NT2/D1 (cell line): ENCODE data around the gene LMX1B.

ENCODE experiments used
- DNase-seq: peaks from one replicate; pipeline ENCODE4 v3.0.0-alpha.2; 2011; ENCODE audit warnings: low read depth, low spot score
- H3K27me3 ChIP-seq: 2 replicates; pipeline ENCODE4 v1.6.0; 2011; ENCODE audit warnings: mild to moderate bottlenecking; ENCODE audit not compliant: insufficient read length, insufficient read depth
- H3K36me3 ChIP-seq: 2 replicates; pipeline ENCODE4 v1.6.1; 2011; ENCODE audit warnings: mild to moderate bottlenecking, low read length, mixed read lengths; ENCODE audit not compliant: insufficient read depth, insufficient read length
- H3K4me1 ChIP-seq: 2 replicates; pipeline ENCODE4 v1.5.1; 2011; ENCODE audit not compliant: insufficient read depth, insufficient read length
- H3K4me3 ChIP-seq: 2 replicates; pipeline ENCODE4 v1.5.1; 2011; ENCODE audit warnings: low read depth; ENCODE audit not compliant: insufficient read length
- H3K9ac ChIP-seq: 2 replicates; pipeline ENCODE4 v1.6.0; 2011; ENCODE audit warnings: low read depth; ENCODE audit not compliant: insufficient read length
- H3K9me3 ChIP-seq: 2 replicates; pipeline ENCODE4 v1.5.1; 2011; ENCODE audit warnings: mild to moderate bottlenecking, low read length; ENCODE audit not compliant: insufficient read depth
- SUZ12 ChIP-seq: IDR thresholded peaks from 2 replicates; pipeline ENCODE4 v1.6.1; 2011; ENCODE audit not compliant: insufficient read length, insufficient read depth; ENCODE audit errors: extremely low read depth
- YY1 ChIP-seq: IDR thresholded peaks from 2 replicates; pipeline ENCODE4 v1.6.1; 2011; ENCODE audit not compliant: insufficient read length, insufficient read depth
- ZNF274 ChIP-seq: IDR thresholded peaks from 2 replicates; pipeline ENCODE4 v1.6.1; 2011; ENCODE audit warnings: mild to moderate bottlenecking, low read depth, low read length

Gene LMX1B

GRCh38 chr9:126692041-126692758, 78.5 kb downstream of the LMX1B start:
- DNase-seq: no peak
- Histone ChIP-seq H3K9me3 (no peaks in the 10 kb centered on the region), H3K36me3 (no peaks in the 10 kb centered on the region), H3K9ac (no peak overlapping the region), H3K27me3 (peaks cover 88% of the 10 kb centered on the region), H3K4me1 (peaks cover 3% of the 10 kb centered on the region), H3K4me3 (no peak overlapping the region)
- no peak for TF ChIP-seq SUZ12
- TF ChIP-seq YY1: no peak

GRCh38 chr9:126692759-126693427, 79.2 kb downstream of the LMX1B start:
- Histone ChIP-seq H3K9me3 (no peaks in the 10 kb centered on the region), H3K4me3 (no peak overlapping the region), H3K4me1 (peaks cover 3% of the 10 kb centered on the region), H3K36me3 (no peaks in the 10 kb centered on the region), H3K9ac (no peak overlapping the region), H3K27me3 (peaks cover 84% of the 10 kb centered on the region)
- DNase-seq: no peak
- TF ChIP-seq ZNF274 (no peak), SUZ12 (no peak)

GRCh38 chr9:126693428-126693944, 79.8 kb downstream of the LMX1B start:
- Histone ChIP-seq H3K9me3 (no peaks in the 10 kb centered on the region), H3K4me3 (no peak overlapping the region), H3K36me3 (no peaks in the 10 kb centered on the region), H3K4me1 (peaks cover 3% of the 10 kb centered on the region), H3K9ac (no peak overlapping the region), H3K27me3 (peaks cover 83% of the 10 kb centered on the region)
- DNase-seq: no peak
- no peak for TF ChIP-seq YY1
- TF ChIP-seq SUZ12: no peak
- TF ChIP-seq ZNF274: no peak

GRCh38 chr9:126694206-126695081, 80.7 kb downstream of the LMX1B start:
- H3K9me3 ChIP-seq: no peaks in the 10 kb centered on the region
- H3K4me3 ChIP-seq: no peak overlapping the region
- no peaks in the 10 kb centered on the region for H3K36me3 ChIP-seq
- no peak for TF ChIP-seq SUZ12
- no peak for TF ChIP-seq YY1
- no peak for TF ChIP-seq ZNF274
- peak overlapping the region; percentile 57 for H3K9ac ChIP-seq
- DNase-seq: no peak
- peaks cover 82% of the 10 kb centered on the region for H3K27me3 ChIP-seq
- H3K4me1 ChIP-seq: no peaks in the 10 kb centered on the region

GRCh38 chr9:126695186-126695585, 81.5 kb downstream of the LMX1B start:
- no peak overlapping the region for H3K9ac ChIP-seq
- no peaks in the 10 kb centered on the region for H3K9me3 ChIP-seq
- H3K4me3 ChIP-seq: no peak overlapping the region
- DNase-seq: no peak
- H3K4me1 ChIP-seq: no peaks in the 10 kb centered on the region
- H3K27me3 ChIP-seq: peaks cover 79% of the 10 kb centered on the region
- TF ChIP-seq SUZ12 (no peak), YY1 (no peak), ZNF274 (no peak)
- H3K36me3 ChIP-seq: no peaks in the 10 kb centered on the region

- no peak for DNase-seq
- Histone ChIP-seq H3K4me1 (no peaks in the 10 kb centered on the region), H3K9ac (no peak overlapping the region), H3K27me3 (peaks cover 76% of the 10 kb centered on the region), H3K9me3 (no peaks in the 10 kb centered on the region), H3K36me3 (no peaks in the 10 kb centered on the region), H3K4me3 (no peak overlapping the region)
- no peak for TF ChIP-seq YY1
- TF ChIP-seq ZNF274: no peak
- TF ChIP-seq SUZ12: no peak
Observed at GRCh38 chr9:126695701-126696400, 82.1 kb downstream of the LMX1B start.
